Dedifferentiated amniotic fluid mesenchymal stem cell (primary cell): ENCODE measurements around the gene GNAQ.

Source experiments
- DNase-seq: peaks from one replicate; pipeline ENCODE4 v3.0.0-alpha.2; 2016; ENCODE audit errors: extremely low spot score

The GNAQ gene

DNA sequence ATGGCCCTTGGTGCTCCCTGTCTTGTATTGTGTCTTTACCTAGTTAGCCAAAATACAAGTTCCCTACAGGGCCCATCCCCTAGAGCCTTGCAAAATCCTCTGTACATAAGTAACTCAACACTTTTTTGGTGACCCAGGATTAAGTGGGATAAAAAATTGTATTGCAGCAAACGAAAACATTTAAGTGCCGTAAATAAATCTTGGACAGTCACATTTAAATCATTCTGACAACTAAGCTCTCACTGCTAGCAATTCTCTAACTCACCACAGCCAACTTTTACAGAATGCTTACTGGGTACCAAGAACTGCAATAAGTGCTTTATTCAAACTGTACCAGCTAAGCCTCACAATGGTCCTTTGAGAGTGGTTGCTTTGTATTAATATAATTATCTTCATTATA, 56.6 kb downstream of the GNAQ start:
- DNase-seq: no peak

DNA sequence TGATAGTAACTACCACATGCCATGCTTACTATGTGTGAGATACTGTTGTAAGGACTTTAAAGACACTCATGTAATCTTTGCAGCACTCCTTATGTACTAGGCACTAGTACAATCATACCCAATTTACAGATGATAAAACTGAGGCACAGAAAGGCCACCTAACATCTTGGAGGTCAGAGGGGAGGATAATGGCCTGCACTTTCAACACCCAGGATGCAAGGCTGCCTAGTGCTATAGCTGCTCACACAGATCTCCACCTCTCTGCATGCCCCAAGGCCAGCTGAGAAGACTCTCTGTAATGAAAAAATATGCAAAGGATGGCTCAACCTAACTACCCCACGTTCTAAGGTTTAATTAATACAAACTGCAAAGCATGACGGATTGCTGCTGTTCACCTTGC, 57.2 kb downstream of the GNAQ start:
- no peak for DNase-seq

DNA sequence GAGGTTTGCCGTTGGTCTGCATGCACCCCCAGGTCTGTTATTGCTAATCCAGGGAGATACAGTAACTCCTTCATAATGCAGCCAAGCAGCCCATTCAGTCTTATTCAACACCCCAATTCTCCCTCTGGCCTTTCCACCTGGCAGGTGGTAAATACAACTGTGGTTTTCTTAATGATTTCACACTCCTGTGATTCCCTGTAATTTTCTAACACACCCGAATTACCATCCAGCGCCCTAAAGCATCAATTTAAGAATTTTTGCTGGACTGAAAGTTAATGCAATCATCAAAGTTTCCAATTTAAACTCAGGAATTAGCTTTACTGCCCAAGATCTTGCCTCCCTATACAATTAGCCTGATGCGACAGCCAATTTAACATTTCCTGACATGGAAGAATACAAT, 62.5 kb downstream of the GNAQ start:
- no peak for DNase-seq

DNA sequence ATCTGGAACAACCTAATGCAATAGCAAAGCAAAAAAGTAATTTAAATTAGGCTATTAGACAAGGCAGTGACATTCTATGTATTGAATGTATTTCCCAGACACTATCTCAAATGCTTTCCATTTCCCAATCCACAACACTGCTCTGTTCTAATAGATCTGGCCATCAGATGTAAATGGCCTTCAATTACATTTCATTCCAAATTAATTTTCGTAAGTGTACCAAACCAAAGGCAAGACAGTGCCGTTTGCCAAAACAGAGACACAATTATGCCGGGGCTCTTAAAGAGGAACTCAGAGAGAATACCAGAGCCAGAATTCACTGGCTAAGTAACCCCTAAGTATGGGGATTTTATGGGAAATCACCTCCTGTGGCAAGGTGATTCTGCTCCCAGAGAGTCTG, 63.1 kb downstream of the GNAQ start:
- DNase-seq: no peak

DNA sequence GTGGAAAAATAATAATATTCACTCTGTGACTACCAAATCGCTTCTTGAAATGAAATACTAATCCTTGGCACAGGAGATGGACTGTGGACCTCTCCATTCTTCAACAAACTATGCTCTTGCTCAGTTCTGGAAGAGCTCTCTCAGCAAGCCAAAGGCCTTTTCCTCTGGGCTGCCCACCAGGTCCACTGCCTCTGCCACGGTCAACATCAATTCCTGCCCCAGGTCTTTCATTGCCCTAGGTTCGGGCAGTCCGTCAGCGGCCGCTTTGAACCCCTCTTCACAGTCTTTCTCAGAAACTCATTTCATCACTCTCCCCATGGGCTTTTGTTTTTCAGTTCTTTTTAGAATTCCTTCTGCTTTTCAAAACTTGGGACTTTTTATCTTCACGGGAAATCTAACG, 64.9 kb downstream of the GNAQ start:
- DNase-seq: no peak

DNA sequence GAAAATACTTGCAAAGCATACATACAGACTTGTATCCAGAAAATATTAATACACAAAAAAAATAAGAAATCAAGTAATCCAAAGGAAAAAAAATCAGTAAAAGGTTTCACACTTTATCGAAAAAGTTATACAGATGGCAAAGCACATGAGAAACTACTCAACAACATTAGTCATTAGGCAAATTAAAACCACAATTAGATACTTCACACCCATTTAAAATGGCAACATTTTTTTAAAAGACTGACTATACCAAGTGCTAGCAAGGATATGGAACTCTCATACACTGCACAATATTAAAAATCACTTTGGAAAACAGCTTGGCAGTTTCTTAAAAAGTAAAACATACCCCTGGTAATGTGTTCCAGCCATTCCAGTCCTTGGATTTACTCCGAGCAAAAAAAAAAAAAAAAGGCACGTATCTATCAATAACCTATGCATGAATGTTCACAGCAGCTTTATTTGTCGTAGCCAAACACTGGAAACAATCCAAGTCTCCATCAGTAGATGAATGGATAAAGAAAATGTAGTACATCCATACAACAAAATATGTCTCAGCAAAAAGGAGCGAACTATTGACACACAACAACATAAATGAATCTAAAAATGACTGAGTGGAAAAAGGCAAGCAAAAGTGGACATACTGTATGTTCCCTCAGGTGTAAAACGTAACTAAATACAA, 66.0 kb downstream of the GNAQ start:
- no peak for DNase-seq

DNA sequence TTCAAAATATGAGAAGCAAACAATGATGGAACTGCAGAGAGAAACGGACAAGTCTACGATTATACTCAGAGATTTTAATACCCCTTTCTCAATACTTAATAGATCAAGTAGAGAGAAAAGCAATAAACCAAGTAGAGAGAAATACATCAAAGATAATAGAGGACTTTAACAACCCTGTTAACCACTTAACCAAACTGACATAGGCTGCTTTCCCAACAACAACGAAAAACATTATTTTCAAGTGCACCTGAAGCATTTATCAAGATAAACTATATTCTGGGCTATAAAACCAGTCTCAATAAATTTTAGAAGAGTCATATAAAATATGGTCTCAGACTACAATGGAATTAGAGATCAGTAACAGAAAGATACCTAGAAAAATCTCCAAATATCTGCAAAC, 67.4 kb downstream of the GNAQ start:
- DNase-seq: no peak

DNA sequence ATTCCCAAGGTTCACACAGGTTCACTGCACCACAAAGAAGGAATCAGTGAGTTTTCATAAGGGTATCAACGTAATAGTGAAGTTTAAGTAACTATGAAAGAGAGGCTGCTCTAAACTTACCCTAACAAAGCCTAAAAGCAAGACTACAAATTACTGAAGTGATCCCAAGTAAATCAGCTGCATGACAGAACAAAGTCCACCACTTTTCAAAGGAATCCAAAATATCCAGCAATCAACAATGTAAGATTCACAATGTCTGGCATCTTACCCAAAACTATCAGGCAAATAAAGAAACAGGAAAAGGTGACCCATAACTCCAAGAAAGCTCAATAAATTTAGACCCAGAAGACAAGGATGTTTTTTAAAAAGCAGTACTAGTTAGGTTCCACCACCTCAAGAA, 70.1 kb downstream of the GNAQ start:
- no peak for DNase-seq

DNA sequence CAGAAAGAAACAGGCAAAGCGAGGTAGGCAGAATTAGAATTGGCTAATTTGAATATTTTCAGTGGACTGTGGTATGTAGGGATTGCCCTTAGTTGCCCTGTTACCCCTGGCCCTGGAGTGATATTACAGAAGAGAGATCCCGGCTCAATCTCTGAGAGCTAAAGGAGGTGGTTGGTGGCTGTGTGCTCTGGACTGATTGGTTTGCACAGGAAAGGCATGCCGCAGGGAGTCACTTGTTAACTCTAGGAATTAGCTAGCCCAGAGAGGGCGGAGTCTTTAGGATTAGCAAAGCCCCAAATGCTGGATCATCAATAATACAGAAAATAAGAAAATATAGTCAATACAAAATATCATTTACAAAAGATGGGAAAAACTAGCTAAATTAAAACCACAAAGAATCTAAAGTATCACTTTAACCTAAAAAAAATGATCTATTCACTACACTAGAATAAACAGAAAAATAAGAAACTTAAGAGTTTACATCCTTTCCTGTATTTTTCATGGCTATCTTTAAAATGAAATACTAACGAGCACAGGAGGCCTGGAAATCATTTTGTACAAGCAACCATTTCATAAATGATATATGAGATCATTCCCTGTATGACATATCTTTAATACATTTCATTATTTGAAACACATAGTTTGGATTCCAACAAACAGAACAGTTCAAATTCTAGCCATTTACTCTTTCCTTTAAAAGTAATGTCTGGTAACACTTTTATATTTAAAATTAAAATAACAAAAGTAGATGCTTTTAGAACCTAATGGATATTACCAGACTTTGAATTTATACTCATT, 71.1 kb downstream of the GNAQ start:
- DNase-seq: no peak

DNA sequence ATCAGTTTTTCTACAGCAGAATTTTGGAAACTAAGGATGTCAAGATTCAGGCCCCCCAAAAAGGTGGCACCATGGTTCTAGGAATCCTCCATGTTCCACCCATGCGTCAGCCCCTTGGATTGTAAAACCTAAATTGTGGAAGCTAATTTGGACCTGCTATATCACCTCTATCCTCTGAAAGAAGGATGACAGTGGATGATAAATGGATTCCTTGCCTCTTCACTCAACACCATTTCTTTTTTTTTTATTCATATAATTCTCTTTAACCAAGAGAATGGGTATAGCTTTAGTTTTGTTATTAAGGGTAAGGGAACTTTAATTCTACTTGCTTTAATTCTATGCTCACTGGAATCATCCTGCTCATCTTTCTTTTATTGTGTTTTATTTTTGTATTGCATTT, 71.8 kb downstream of the GNAQ start:
- no peak for DNase-seq

DNA sequence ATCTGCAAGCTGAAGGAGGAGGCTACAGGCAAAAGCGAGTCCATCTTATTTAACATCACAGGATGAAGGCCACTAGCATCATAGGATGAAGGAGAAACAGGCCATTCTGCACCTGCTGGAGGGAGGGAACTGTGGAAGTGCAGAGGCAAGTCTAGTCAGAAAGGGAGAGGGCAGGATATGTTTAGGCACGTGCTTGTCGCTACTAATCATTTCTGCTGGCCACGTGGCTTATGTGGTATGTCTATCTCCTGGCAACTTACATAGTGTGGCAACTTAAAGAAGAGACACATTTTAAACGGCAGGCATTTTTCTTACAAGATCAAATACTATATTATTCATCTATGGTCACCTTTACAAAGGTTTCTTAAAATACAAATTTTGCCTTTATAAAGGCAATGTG, 74.0 kb downstream of the GNAQ start:
- DNase-seq: no peak

DNA sequence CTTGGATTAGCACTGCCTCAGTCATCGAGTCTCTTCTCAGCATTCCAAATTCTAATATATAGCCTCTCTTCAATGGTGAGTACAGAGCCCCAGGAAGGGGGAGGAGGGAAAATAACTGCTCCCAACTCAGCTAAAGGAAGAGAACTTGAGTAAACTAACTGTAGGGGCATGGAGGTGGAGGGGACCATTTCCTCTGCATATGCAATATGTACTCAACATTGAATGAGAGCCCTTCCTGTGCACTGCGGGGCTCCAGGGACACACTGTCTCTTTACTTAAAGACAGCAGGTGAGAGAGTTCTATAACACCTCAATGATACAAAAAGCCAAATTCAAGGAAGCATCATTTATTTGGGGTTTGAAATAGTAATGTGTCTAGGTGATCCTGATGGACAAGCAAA, 75.1 kb downstream of the GNAQ start:
- no peak for DNase-seq

DNA sequence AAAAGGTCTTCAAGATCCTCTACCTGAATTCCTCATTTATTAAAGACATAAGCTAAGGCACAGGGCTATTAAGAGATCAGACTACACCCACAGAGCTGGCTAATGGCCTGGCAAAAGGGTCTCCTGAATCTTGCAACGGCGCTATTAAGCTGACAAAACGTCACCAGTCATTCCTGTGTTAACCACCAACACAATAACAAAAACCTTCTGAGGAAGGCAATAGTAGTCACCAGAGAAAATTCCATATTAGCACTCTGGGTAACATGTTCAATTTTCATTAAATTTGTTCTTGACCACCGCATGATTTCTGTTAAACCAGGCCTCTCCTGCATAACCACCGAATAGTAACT, 77.0 kb downstream of the GNAQ start:
- no peak for DNase-seq

DNA sequence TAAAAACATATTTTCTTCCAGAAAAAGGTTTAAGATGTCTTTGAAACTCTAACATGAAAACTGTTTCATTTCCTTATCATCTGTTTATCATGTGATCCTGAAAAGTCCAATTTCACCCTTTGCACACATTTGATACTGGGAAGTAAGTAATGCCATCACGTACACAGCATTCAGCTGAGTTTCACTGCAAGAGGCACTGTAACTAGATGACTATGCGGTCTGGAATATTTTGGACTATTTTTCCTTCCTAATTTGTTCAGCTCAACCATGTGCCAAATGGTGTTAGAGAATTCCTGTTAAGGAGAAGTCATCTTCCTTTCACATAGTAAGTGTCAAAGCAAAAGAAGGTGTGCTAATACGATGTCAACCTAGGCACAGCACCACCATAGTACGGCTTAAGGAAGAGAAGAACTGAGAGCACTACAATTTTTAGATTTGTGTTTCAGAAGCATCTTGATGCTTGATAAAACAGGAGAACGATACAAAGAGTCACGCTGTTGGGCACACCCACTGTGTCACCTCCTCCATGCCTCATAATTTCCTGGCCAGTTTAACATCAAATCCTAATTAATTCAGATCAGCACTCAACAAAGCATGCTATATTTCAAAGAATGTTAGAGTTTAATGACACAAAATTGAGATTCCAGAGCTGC, 77.5 kb downstream of the GNAQ start:
- DNase-seq: no peak

DNA sequence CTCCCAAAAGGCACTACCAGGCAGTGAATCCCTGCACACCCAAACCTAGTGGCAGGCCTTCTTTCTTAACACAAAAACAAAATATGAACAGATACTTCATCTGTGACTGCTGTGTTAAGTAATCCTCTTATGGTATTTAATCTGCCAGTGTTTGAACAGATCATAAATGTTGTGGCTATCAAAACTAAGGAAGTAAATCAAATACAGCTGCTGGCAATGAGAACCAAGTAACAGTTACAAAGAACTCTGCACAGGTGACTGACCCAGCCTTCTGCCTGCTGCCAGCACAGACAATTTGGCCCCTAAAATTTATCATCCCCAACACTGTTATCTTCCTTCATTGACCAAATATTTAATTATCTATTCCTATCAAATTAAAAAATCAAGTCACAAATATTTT, 78.0 kb downstream of the GNAQ start:
- DNase-seq: no peak

DNA sequence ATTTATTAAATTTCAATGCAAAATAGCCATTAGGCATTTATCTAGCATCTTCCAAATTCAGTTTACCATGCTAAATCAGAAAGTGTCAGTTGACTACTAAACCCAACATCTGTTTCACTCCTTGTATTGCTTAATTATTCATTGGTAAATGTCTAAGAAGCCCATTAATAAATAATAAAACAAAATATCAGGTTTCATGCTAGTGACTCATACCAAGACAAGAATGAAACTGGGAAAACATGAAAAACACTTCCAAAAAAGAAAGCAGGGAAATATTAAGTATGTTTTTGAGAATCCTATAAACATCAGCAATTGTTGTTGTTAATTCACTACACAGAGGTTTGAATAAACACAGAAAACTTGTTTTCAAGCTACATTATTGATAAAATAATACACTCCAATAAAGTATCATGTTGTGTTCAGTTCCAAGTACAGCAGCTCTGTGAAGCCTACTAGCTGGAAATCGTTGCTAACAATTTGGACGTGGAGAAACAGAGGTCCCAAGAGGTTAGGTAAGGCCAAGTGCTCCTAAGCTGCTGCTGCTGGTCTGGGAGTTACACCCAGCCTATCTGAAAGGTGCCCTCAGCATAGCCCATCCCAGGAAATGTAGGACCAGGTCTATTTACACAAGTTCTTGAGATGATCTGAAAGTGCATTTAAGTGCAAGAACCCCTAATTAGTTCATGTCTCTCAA, 78.8 kb downstream of the GNAQ start:
- no peak for DNase-seq

DNA sequence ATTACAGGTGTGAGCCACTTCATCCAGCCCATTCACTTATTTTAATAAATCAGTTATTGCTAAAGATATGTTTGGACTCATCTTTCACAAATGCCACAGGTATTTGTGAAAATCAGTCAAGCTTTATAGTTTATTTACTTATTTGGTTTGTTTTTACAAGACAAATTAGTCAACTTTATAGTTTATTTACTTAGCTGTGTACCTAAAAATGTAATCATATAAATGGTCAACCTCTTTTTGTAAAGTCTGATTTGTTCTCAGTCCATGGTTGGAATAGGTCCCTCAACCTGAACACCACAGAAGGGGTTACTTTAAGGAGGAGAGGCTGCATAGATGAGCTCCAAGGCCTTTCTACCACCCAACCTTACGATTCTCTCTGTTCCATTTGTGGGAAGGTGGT, 80.2 kb downstream of the GNAQ start:
- no peak for DNase-seq

DNA sequence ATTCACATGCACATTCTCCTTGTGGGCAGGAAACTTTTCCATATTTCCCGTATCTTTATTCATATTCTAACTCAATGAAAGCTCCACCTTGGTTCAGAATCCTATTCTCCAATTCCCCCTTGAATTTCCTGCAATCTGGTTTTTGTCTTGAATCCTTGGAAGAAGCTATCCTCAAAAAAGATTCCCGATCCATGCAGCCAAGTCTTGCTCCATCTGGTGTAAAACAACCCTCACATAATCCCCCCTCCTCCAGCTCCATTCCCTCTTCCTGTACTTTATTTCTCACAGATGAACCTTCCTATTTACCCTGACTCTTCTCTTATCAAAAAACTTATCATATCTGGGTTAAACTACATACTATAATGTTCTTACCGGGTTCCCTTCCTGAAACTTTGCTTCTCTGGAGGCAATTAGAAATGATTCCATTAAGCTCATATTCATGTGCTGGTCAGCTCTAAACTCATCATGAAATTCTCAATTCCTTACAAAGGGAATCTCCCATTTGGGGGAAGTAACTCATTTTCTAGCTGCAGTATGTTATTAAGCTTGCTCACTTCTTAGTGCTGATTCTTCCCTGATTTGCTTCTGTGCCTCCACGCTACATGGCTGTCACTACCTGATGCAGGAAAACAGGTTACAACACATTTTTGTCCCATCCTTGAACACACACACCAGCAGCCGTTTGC, 81.7 kb downstream of the GNAQ start:
- DNase-seq: no peak

DNA sequence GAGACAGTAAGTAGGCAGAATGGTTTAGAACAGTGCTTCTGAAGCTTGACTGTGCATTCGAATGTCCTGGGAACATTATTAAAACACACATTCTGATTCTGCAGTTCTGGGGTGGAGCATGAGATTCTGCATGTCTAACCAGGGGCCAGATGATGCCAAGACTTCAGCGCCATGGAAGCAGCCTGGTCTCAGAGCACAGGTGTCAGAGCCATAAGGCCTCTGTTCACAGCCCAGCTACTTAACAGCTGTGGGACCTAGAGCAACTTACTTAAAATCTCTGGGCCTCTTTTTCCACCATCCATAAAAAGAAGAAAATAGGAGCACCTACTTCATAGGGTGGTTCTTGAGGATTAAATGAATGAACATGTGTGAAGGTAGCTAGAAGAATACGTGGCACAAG, 84.0 kb downstream of the GNAQ start:
- no peak for DNase-seq

DNA sequence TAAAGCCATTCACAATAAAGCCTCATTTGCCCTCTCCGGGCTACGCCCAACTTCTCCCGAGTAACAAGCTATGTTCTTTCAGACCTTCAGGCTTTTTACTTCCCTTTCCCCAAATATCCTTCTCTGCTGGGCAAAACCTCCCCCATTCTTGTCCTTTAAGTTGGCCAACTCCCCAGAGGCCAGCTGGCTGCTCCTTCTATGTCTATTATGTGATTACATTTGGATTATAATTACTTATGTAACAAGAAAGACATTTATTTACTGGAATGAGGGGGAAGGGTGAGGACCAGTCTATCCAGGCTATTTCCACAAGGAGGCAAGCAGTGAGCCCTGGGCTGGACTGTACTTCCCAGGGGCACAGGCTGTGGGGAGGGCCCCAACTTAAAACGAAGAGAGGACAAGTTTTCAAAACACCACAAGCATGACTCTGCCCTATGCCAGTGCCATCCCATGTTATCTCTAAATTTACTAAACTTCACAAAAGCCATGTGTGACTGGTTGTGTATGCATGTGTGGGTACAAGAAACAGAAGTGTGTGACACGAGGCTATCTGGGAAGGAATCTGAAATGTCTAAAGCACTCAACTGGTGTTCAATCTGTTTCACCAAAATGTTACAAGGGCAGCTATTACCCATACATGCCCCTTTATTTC, 84.5 kb downstream of the GNAQ start:
- DNase-seq: no peak

DNA sequence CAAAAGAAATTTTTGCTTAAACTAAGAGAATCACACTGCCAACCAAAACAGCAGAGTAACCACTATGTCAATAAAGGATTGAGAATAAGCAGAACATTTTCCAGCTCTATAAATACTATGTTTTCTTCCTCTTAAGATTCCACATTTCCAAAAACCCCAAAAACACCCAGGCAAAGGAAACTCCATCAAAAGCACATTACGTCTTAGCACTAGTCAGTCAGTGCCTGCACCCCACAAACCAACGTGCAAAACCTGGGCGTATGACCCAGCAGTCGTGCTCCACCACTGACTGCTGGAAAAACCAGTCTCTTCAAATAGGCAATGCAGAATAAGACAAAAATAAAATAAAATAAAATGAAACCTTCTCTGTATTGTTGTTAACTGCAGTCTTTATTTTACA, 85.3 kb downstream of the GNAQ start:
- no peak for DNase-seq

DNA sequence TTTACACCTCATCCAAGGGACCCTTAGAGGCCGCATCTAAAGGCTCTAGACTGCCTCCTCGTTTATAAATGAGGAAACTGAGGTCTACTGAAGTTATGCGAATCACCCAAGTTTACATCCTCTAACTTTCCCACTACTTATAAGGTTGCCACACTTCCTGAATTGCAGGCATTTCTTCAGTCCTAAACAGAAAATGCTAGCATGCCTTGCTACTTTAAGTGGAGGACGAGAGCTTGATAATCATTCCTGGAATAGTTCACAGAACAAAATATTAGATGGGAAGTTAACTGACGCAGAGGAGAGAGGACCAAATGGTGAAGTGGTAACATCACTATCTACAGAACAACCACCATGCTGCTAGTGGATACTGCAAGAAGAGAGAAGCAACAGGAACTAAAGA, 85.8 kb downstream of the GNAQ start:
- no peak for DNase-seq
